ENCODE results near the gene ST8SIA6.

- TF ChIP-seq, protein P1, sequence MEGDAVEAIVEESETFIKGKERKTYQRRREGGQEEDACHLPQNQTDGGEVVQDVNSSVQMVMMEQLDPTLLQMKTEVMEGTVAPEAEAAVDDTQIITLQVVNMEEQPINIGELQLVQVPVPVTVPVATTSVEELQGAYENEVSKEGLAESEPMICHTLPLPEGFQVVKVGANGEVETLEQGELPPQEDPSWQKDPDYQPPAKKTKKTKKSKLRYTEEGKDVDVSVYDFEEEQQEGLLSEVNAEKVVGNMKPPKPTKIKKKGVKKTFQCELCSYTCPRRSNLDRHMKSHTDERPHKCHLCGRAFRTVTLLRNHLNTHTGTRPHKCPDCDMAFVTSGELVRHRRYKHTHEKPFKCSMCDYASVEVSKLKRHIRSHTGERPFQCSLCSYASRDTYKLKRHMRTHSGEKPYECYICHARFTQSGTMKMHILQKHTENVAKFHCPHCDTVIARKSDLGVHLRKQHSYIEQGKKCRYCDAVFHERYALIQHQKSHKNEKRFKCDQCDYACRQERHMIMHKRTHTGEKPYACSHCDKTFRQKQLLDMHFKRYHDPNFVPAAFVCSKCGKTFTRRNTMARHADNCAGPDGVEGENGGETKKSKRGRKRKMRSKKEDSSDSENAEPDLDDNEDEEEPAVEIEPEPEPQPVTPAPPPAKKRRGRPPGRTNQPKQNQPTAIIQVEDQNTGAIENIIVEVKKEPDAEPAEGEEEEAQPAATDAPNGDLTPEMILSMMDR (conservative IDR thresholded peaks at IDR 0.05; ENCODE audit: low read length) = no peak
- no peak for TF ChIP-seq EZH2phosphoT487 (IDR thresholded peaks at IDR 0.05; ENCODE audit: borderline replicate concordance, low read depth, low read length)
These were observed 39.2 kb downstream of the ST8SIA6 start for GRCh38 chr10:17415046-17415658.
